HEK293T (cell line): ENCODE results near the gene RYK.

Experiments used
- HDGF ChIP-seq: fragments of 450-650 bp; IDR thresholded peaks from 2 replicates; pipeline ENCODE4 v1.6.1; 2017; ENCODE audit warnings: antibody characterized with exemption, borderline replicate concordance
- SP1 ChIP-seq: fragments of 450-650 bp; IDR thresholded peaks from 2 replicates; pipeline ENCODE4 v1.6.1; 2017

DNA sequence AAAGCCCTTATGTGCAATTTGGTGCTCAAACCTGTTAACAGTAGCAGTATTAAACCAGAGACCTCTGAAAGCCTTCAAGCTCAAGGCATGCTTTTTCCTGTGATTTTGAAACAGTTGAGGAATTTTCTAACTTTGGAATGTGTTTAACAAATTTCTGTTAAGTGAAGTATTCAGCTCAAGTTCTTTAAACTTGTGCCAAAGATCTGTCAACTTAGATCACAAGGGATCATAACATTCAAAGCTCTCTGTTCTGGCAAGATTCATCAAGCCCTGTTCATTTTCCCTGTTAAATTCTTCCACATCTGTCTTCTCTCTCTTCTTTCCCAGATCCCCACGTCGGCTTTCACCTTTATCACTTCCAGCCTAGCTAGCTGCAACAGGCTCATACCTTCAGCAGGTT lies 28.8 kb upstream of the RYK start:
- TF ChIP-seq HDGF = no peak
- no peak for TF ChIP-seq SP1
